ENCODE measurements around the gene ZFP36.

GRCh38 chr19:39401070-39401548 is 5.5 kb upstream of the ZFP36 start:
- no peak for TF ChIP-seq POLR2A (IDR thresholded peaks at IDR 0.05)
- TF ChIP-seq POLR2AphosphoS5 (IDR thresholded peaks at IDR 0.05): no peak
- no peak for TF ChIP-seq CTCF (IDR thresholded peaks at IDR 0.05)

All from prostate gland (tissue), 2 donors.